ENCODE measurements around the gene SRM. TPM values are rescaled to one million over a fixed set of nuclear protein-coding genes. Genes with fewer than 3 reads are reported as not detected.

Gene SRM
- total and polyA plus RNA-seq, 2 of the 13 experiments (the other 11 are each of a cell fraction or from before 2014, with no cell fraction given), result 27.9 to 31.8 TPM

- TF ChIP-seq ZNF749 (CRISPR knock-in tag; IDR thresholded peaks at IDR 0.05; ENCODE audit: borderline replicate concordance) (peak; percentile 41; the same call in 1 of the 2 replicates), PAXIP1 (CRISPR knock-in tag; conservative IDR thresholded peaks at IDR 0.05) (peak; percentile 37; the same call in 1 of the 2 replicates), SP140L (CRISPR knock-in tag; IDR thresholded peaks at IDR 0.05; ENCODE audit: borderline replicate concordance) (no peak), NFKB2 (CRISPR knock-in tag; IDR thresholded peaks at IDR 0.05; ENCODE audit: borderline replicate concordance) (peak; percentile 82; the same call in 1 of the 2 replicates), ZNF83 (CRISPR knock-in tag; IDR thresholded peaks at IDR 0.05; ENCODE audit: borderline replicate concordance) (peak; percentile 92; the same call in 1 of the 2 replicates), MIER3 (CRISPR knock-in tag; IDR thresholded peaks at IDR 0.05; ENCODE audit: borderline replicate concordance) (no peak; the same call in 1 of the 2 replicates), ZNF768 (CRISPR knock-in tag; IDR thresholded peaks at IDR 0.05) (peak; percentile 78; the same call in 1 of the 2 replicates), GPBP1L1 (CRISPR knock-in tag; IDR thresholded peaks at IDR 0.05) (no peak), ZNF12 (CRISPR knock-in tag; IDR thresholded peaks at IDR 0.05) (peak; percentile 50), DMAP1 (CRISPR knock-in tag; IDR thresholded peaks at IDR 0.05) (peak; percentile 87), RFXAP (CRISPR knock-in tag; IDR thresholded peaks at IDR 0.05; ENCODE audit: borderline replicate concordance) (peak; percentile 66), ZNF343 (CRISPR knock-in tag; IDR thresholded peaks at IDR 0.05) (peak; percentile 91), MAFF (IDR thresholded peaks at IDR 0.05; ENCODE audit: low read depth, low read length) (peak; percentile 11; the same call in 1 of the 2 replicates), ZNF451 (CRISPR knock-in tag; IDR thresholded peaks at IDR 0.05) (peak; percentile 90; the same call in 1 of the 2 replicates)
- TF ChIP-seq, protein P1, sequence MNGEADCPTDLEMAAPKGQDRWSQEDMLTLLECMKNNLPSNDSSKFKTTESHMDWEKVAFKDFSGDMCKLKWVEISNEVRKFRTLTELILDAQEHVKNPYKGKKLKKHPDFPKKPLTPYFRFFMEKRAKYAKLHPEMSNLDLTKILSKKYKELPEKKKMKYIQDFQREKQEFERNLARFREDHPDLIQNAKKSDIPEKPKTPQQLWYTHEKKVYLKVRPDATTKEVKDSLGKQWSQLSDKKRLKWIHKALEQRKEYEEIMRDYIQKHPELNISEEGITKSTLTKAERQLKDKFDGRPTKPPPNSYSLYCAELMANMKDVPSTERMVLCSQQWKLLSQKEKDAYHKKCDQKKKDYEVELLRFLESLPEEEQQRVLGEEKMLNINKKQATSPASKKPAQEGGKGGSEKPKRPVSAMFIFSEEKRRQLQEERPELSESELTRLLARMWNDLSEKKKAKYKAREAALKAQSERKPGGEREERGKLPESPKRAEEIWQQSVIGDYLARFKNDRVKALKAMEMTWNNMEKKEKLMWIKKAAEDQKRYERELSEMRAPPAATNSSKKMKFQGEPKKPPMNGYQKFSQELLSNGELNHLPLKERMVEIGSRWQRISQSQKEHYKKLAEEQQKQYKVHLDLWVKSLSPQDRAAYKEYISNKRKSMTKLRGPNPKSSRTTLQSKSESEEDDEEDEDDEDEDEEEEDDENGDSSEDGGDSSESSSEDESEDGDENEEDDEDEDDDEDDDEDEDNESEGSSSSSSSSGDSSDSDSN (CRISPR knock-in tag; IDR thresholded peaks at IDR 0.05), result peak; percentile 93
- TF ChIP-seq, protein P2, sequence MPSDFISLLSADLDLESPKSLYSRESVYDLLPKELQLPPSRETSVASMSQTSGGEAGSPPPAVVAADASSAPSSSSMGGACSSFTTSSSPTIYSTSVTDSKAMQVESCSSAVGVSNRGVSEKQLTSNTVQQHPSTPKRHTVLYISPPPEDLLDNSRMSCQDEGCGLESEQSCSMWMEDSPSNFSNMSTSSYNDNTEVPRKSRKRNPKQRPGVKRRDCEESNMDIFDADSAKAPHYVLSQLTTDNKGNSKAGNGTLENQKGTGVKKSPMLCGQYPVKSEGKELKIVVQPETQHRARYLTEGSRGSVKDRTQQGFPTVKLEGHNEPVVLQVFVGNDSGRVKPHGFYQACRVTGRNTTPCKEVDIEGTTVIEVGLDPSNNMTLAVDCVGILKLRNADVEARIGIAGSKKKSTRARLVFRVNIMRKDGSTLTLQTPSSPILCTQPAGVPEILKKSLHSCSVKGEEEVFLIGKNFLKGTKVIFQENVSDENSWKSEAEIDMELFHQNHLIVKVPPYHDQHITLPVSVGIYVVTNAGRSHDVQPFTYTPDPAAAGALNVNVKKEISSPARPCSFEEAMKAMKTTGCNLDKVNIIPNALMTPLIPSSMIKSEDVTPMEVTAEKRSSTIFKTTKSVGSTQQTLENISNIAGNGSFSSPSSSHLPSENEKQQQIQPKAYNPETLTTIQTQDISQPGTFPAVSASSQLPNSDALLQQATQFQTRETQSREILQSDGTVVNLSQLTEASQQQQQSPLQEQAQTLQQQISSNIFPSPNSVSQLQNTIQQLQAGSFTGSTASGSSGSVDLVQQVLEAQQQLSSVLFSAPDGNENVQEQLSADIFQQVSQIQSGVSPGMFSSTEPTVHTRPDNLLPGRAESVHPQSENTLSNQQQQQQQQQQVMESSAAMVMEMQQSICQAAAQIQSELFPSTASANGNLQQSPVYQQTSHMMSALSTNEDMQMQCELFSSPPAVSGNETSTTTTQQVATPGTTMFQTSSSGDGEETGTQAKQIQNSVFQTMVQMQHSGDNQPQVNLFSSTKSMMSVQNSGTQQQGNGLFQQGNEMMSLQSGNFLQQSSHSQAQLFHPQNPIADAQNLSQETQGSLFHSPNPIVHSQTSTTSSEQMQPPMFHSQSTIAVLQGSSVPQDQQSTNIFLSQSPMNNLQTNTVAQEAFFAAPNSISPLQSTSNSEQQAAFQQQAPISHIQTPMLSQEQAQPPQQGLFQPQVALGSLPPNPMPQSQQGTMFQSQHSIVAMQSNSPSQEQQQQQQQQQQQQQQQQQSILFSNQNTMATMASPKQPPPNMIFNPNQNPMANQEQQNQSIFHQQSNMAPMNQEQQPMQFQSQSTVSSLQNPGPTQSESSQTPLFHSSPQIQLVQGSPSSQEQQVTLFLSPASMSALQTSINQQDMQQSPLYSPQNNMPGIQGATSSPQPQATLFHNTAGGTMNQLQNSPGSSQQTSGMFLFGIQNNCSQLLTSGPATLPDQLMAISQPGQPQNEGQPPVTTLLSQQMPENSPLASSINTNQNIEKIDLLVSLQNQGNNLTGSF (CRISPR knock-in tag; IDR thresholded peaks at IDR 0.05), result peak; percentile 87
Measured at GRCh38 chr1:11012260-11013159, 47.3 kb downstream of the SRM start, which contains the start of gene TARDBP (continued).
